ENCODE measurements around the gene KIAA1958.

DNA sequence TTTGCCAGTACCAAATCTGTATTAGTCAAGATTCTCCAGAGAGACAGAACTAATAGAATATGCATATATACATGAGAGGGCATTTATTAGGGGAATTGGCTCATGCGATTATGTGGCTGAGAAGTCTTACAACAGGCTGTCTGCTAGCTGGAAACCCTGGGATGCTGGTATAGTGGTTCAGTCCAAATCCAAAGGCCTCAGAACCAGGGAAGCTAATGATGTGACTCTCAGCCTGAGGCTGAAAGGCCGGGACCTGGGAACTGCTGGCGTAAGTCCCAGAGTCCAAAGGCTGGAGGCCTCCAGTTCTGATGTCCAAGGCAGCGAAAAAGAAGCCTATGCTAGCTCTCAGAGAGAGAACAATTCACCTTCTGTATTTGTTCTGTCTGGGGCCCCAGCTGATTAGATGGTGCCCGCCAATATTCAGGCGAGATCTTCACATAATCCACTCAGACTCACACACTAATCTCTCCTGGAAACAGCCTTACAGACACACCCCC is 84.1 kb downstream of the KIAA1958 start:
- TF ChIP-seq CTCF (conservative IDR thresholded peaks at IDR 0.05; ENCODE audit: low read depth, low read length) (no peak), EZH2 (IDR thresholded peaks at IDR 0.05; ENCODE audit: borderline replicate concordance, low read depth, low read length, poor library complexity, severe bottlenecking) (no peak)
